Panc1 (cell line): Measurements from ENCODE around the gene MTHFD2L. TPM values are rescaled to one million over a fixed set of nuclear protein-coding genes. Genes with fewer than 3 reads are reported as not detected.

Experiments
- ATAC-seq: fragments of 200-7000 bp; cut with Tn5 transposase; 2 replicates; pipeline ENCODE4 v1.9.1; 2020; ENCODE audit warnings: mild to moderate bottlenecking, moderate library complexity
- BruUV-seq: library from RNA; stranded (reverse); fragments of 400-500 nt; replicated peaks from 2 replicates; lab custom pipeline; 2021; lab: Mats Ljungman, UMichigan
- CTCF ChIA-PET: fragments of 300-600 bp; sonication (Branson Sonifier 250); formaldehyde crosslinking; loops from one replicate; lab custom pipeline; 2022; ENCODE audit warnings: antibody characterized with exemption; lab: Charles Lee
- POLR2A ChIA-PET: fragments of 300-600 bp; sonication (Branson Sonifier 250); formaldehyde crosslinking; loops from one replicate; lab custom pipeline; 2022; ENCODE audit warnings: antibody characterized with exemption; lab: Charles Lee
- DNase-seq: peaks from one replicate; pipeline ENCODE4 v3.0.0-alpha.2; 2010; ENCODE audit warnings: low read depth, low spot score
- H3K27ac ChIP-seq: 2 replicates; pipeline ENCODE4 v1.5.1; 2011; ENCODE audit warnings: mild to moderate bottlenecking, low read length, inconsistent platforms
- H3K27me3 ChIP-seq: fragments of 200-500 bp; sonication (Bioruptor generic); 2 replicates; pipeline ENCODE4 v1.6.0; 2014; ENCODE audit warnings: low read length, inconsistent platforms; ENCODE audit not compliant: control insufficient read depth, insufficient read depth
- H3K36me3 ChIP-seq: fragments of 200-500 bp; sonication (Bioruptor generic); 2 replicates; pipeline ENCODE4 v1.5.1; 2014; ENCODE audit warnings: inconsistent platforms, mild to moderate bottlenecking, low read length, moderate library complexity; ENCODE audit not compliant: control insufficient read depth, insufficient read depth
- H3K4me1 ChIP-seq: 2 replicates; pipeline ENCODE4 v1.5.1; 2011; ENCODE audit warnings: inconsistent platforms, mild to moderate bottlenecking, low read length, moderate library complexity; ENCODE audit not compliant: control insufficient read depth, insufficient read depth
- H3K4me3 ChIP-seq, 2 experiments: 2 replicates each; pipeline ENCODE4 v1.5.1; 2011 to 2012; ENCODE audit warnings: low read depth in 2 of 2, low read length in 2 of 2, mild to moderate bottlenecking in 2 of 2, inconsistent platforms in 1 of 2, moderate library complexity in 1 of 2
- H3K9me3 ChIP-seq: fragments of 200-500 bp; sonication (Bioruptor generic); 2 replicates; pipeline ENCODE4 v1.5.1; 2014; ENCODE audit warnings: low read depth, mild to moderate bottlenecking, inconsistent platforms, low read length, moderate library complexity; ENCODE audit not compliant: control insufficient read depth, insufficient read depth
- CTCF ChIP-seq: fragments of 450-650 bp; IDR thresholded peaks from 2 replicates; pipeline ENCODE4 v1.5.1; 2017; ENCODE audit warnings: mild to moderate bottlenecking
- POLR2AphosphoS5 ChIP-seq: IDR thresholded peaks from 2 replicates; pipeline ENCODE4 v1.6.1; 2012; ENCODE audit warnings: mild to moderate bottlenecking, low read depth, low read length, moderate library complexity
- REST ChIP-seq, 2 experiments: IDR thresholded peaks; 2 replicates each; pipeline ENCODE4 v1.6.1; 2011 to 2012; ENCODE audit warnings: low read depth in 2 of 2, control low read depth in 1 of 2, low read length in 1 of 2, mild to moderate bottlenecking in 1 of 2, moderate library complexity in 1 of 2; ENCODE audit not compliant: insufficient read depth in 1 of 2
- SIN3A ChIP-seq: IDR thresholded peaks from 2 replicates; pipeline ENCODE4 v1.6.1; 2012; ENCODE audit warnings: low read depth, mild to moderate bottlenecking, low read length, moderate library complexity, borderline replicate concordance; ENCODE audit not compliant: insufficient read depth
- TCF7L2 ChIP-seq: IDR thresholded peaks from 2 replicates; pipeline ENCODE4 v1.6.1; 2011; ENCODE audit warnings: mild to moderate bottlenecking, low read depth, low read length, inconsistent platforms
- in situ Hi-C: cut with HindIII; loops from 2 replicates; pipeline ENCODE4 v1.10.0; 2016; ENCODE audit warnings: low sequenced_read_pairs, low pct_unique_long_range_greater_than_20kb
- intact Hi-C: fragments of 100-400 bp; cut with micrococcal nuclease; formaldehyde crosslinking; loops from one replicate; pipeline ENCODE4 v1.10.0; 2022; ENCODE audit not compliant: unreplicated experiment
- total RNA-seq: library from RNA; stranded (reverse); gene quantifications from one replicate; pipeline ENCODE4 v1.2.1, GENCODE V29; 2021; ENCODE audit not compliant: unreplicated experiment

The MTHFD2L gene
- total RNA-seq, 1 experiment from 2014 or later, result 6.6 TPM

GRCh38 chr4:74318276-74318675 is 160.4 kb downstream of the MTHFD2L start:
- H3K27me3 ChIP-seq, result no peaks in the 10 kb centered on the region
- H3K4me1 ChIP-seq, result no peaks in the 10 kb centered on the region
- no peaks in the 10 kb centered on the region for H3K36me3 ChIP-seq
- in situ Hi-C loops, result no loop called here
- H3K9me3 ChIP-seq, result no peaks in the 10 kb centered on the region
- ATAC-seq, result no peak
- TF ChIP-seq TCF7L2, result no peak
- TF ChIP-seq REST (IDR thresholded peaks at IDR 0.05; ENCODE audit: insufficient read depth in 1 of 2, low read depth in 2 of 2, low read length in 1 of 2), result no peak
- TF ChIP-seq POLR2AphosphoS5, result no peak
- no peak for TF ChIP-seq CTCF
- no peak for TF ChIP-seq SIN3A
- DNase-seq, result no peak
- ChIA-PET POLR2A (no interaction called here), CTCF (interaction anchor here (1.4 kb wide), 1 partner anchor 358 kb away, joined by 3 read pairs; no protein-coding TSS in a partner anchor)
- intact Hi-C loops, result no loop called here
- no peak overlapping the region for H3K4me3 ChIP-seq
- no peak overlapping the region for H3K27ac ChIP-seq
- BruUV-seq, result no TSS peak

- TF ChIP-seq REST (IDR thresholded peaks at IDR 0.05; ENCODE audit: insufficient read depth in 1 of 2, low read depth in 2 of 2, low read length in 1 of 2), result no peak
- TF ChIP-seq TCF7L2, result no peak
- TF ChIP-seq SIN3A, result no peak
- TF ChIP-seq CTCF, result no peak
- no peak for TF ChIP-seq POLR2AphosphoS5
- Histone ChIP-seq H3K36me3 (no peaks in the 10 kb centered on the region), H3K27ac (no peak overlapping the region), H3K4me3 (no peak overlapping the region), H3K27me3 (no peaks in the 10 kb centered on the region), H3K4me1 (no peaks in the 10 kb centered on the region), H3K9me3 (no peaks in the 10 kb centered on the region)
- ChIA-PET CTCF (interaction anchor here (0.8 to 1.4 kb wide), 2 partner anchors 352 to 356 kb away, joined by 3 read pairs; no protein-coding TSS in a partner anchor), POLR2A (no interaction called here)
- in situ Hi-C loops (no loop called here), intact Hi-C loops (no loop called here)
- ATAC-seq (no peak), DNase-seq (no peak)
- BruUV-seq, result no TSS peak
These were observed 161.6 kb downstream of the MTHFD2L start for GRCh38 chr4:74319470-74319869.
